Effector CD8-positive, alpha-beta T cell (primary cell): Measurements from ENCODE around the gene TIFAB.

Source experiments
- DNase-seq: peaks from one replicate; lab custom pipeline; 2025; lab: John Stamatoyannopoulos, UW

TIFAB gene

GRCh38 chr5:135481909-135482311 is 29.8 kb upstream of the TIFAB start:
- DNase-seq = no peak

GRCh38 chr5:135481387-135481786 is 29.2 kb upstream of the TIFAB start:
- no peak for DNase-seq

GRCh38 chr5:135480511-135480910 is 28.4 kb upstream of the TIFAB start:
- DNase-seq = no peak

- no peak for DNase-seq
These were observed 26.8 kb upstream of the TIFAB start for GRCh38 chr5:135478938-135479337.

GRCh38 chr5:135477613-135478066 is 25.5 kb upstream of the TIFAB start:
- no peak for DNase-seq

- DNase-seq = no peak
These were observed 24.7 kb upstream of the TIFAB start for GRCh38 chr5:135476615-135477581.

GRCh38 chr5:135473956-135474670 is 22.0 kb upstream of the TIFAB start:
- DNase-seq = no peak

GRCh38 chr5:135472141-135472540 is 20.0 kb upstream of the TIFAB start:
- no peak for DNase-seq

- no peak for DNase-seq
These were observed 19.6 kb upstream of the TIFAB start for GRCh38 chr5:135471726-135472125.

- DNase-seq = no peak
These were observed 17.8 kb upstream of the TIFAB start for GRCh38 chr5:135469911-135470310.

- no peak for DNase-seq
These were observed 16.4 kb upstream of the TIFAB start for GRCh38 chr5:135468541-135468940.

GRCh38 chr5:135467871-135468485 is 15.8 kb upstream of the TIFAB start:
- no peak for DNase-seq

- no peak for DNase-seq
These were observed 15.0 kb upstream of the TIFAB start for GRCh38 chr5:135467051-135467625.

- DNase-seq = peak; percentile 34
These were observed 14.3 kb upstream of the TIFAB start for GRCh38 chr5:135466178-135467050.

- no peak for DNase-seq
These were observed 13.4 kb upstream of the TIFAB start for GRCh38 chr5:135465391-135466122.

- peak; percentile 12 for DNase-seq
These were observed 10.2 kb upstream of the TIFAB start for GRCh38 chr5:135462304-135462703.

- no peak for DNase-seq
These were observed 9.5 kb upstream of the TIFAB start for GRCh38 chr5:135461481-135462151.

- DNase-seq = no peak
These were observed 8.3 kb upstream of the TIFAB start for GRCh38 chr5:135460246-135461033.

- DNase-seq = no peak
These were observed 6.8 kb upstream of the TIFAB start for GRCh38 chr5:135458921-135459331.
